Neuronal stem cell (in vitro differentiated cells): ENCODE data around the gene WBP4.

Experiments used
- DNase-seq: peaks from one replicate; pipeline ENCODE4 v3.0.0-alpha.2; 2013; ENCODE audit warnings: low spot score
- H2AFZ ChIP-seq: one replicate; pipeline ENCODE4 v1.6.1; 2013; ENCODE audit warnings: mild to moderate bottlenecking, low read length, inconsistent platforms
- H2AK5ac ChIP-seq: 2 replicates; pipeline ENCODE4 v1.6.1; 2013; ENCODE audit warnings: low read depth, mild to moderate bottlenecking, inconsistent platforms, low read length, moderate library complexity, mixed read lengths
- H2BK120ac ChIP-seq: 2 replicates; pipeline ENCODE4 v1.6.1; 2013; ENCODE audit warnings: low read depth, mild to moderate bottlenecking, inconsistent platforms, low read length, moderate library complexity, mixed read lengths
- H2BK12ac ChIP-seq: one replicate; pipeline ENCODE4 v1.6.1; 2013; ENCODE audit warnings: low read length, inconsistent platforms
- H2BK15ac ChIP-seq: 2 replicates; pipeline ENCODE4 v1.6.1; 2013; ENCODE audit warnings: mild to moderate bottlenecking, low read length, inconsistent platforms, mixed read lengths
- H2BK5ac ChIP-seq: one replicate; pipeline ENCODE4 v1.6.1; 2013; ENCODE audit warnings: inconsistent platforms, mild to moderate bottlenecking, low read length, moderate library complexity
- H3K14ac ChIP-seq: one replicate; pipeline ENCODE4 v1.6.1; 2013; ENCODE audit warnings: low read length, inconsistent platforms
- H3K18ac ChIP-seq: 2 replicates; pipeline ENCODE4 v1.6.1; 2013; ENCODE audit warnings: low read length, inconsistent platforms
- H3K23ac ChIP-seq: 2 replicates; pipeline ENCODE4 v1.6.1; 2013; ENCODE audit warnings: low read depth, mild to moderate bottlenecking, mixed read lengths, low read length, inconsistent platforms; ENCODE audit not compliant: poor library complexity
- H3K27ac ChIP-seq: replicated peaks from 3 replicates; pipeline ENCODE4 v1.5.1; 2013; ENCODE audit warnings: low read length, inconsistent platforms
- H3K27me3 ChIP-seq, 3 experiments: 2 replicates each; pipeline ENCODE4 v1.6.1; 2013; ENCODE audit warnings: low read length in 3 of 3, mild to moderate bottlenecking in 2 of 3, inconsistent platforms in 1 of 3, low read depth in 1 of 3, mixed read lengths in 1 of 3, moderate library complexity in 1 of 3; ENCODE audit not compliant: control insufficient read depth in 3 of 3, insufficient read depth in 3 of 3
- H3K36me3 ChIP-seq, 2 donors: replicated peaks in 1 of 2; 2 replicates each; pipeline ENCODE4 v1.6.1; 2013; ENCODE audit warnings: low read length in 2 of 2; ENCODE audit not compliant: control insufficient read depth in 2 of 2, insufficient read depth in 2 of 2
- H3K4ac ChIP-seq: 2 replicates; pipeline ENCODE4 v1.6.1; 2013; ENCODE audit warnings: inconsistent platforms, mild to moderate bottlenecking, low read length, moderate library complexity
- H3K4me1 ChIP-seq, 2 donors: 1 replicate in 1 of 2; 2 replicates in 1 of 2; pipeline ENCODE4 v1.6.1; 2013; ENCODE audit warnings: low read length in 2 of 2, low read depth in 1 of 2; ENCODE audit not compliant: control insufficient read depth in 2 of 2, insufficient read depth in 1 of 2
- H3K4me2 ChIP-seq: one replicate; pipeline ENCODE4 v1.6.1; 2013; ENCODE audit warnings: mild to moderate bottlenecking, low read length, inconsistent platforms; ENCODE audit not compliant: insufficient read depth, poor library complexity, severe bottlenecking
- H3K4me3 ChIP-seq, 2 donors: 2 replicates each; pipeline ENCODE4 v1.5.1; 2013; ENCODE audit warnings: low read length in 2 of 2, mild to moderate bottlenecking in 2 of 2, inconsistent platforms in 1 of 2, moderate library complexity in 1 of 2
- H3K79me1 ChIP-seq: one replicate; pipeline ENCODE4 v1.6.1; 2013; ENCODE audit warnings: low read depth, mild to moderate bottlenecking, inconsistent platforms, low read length, moderate library complexity
- H3K9ac ChIP-seq: one replicate; pipeline ENCODE4 v1.6.1; 2013; ENCODE audit warnings: mild to moderate bottlenecking, low read depth, low read length, inconsistent platforms; ENCODE audit not compliant: poor library complexity
- H3K9me3 ChIP-seq, 2 donors: replicated peaks in 1 of 2; 2 replicates each; pipeline versions ENCODE3 to v1.6.1; 2013; ENCODE audit warnings: low read length in 2 of 2, mild to moderate bottlenecking in 2 of 2, inconsistent platforms in 1 of 2, low read depth in 1 of 2, mixed read lengths in 1 of 2, moderate library complexity in 1 of 2; ENCODE audit not compliant: control insufficient read depth in 2 of 2, insufficient read depth in 1 of 2
- H4K8ac ChIP-seq: one replicate; pipeline ENCODE4 v1.6.1; 2013; ENCODE audit warnings: low read depth, mild to moderate bottlenecking, inconsistent platforms, low read length, moderate library complexity
- H4K91ac ChIP-seq: one replicate; pipeline ENCODE4 v1.6.1; 2013; ENCODE audit warnings: low read length, low read depth, mild to moderate bottlenecking, inconsistent platforms; ENCODE audit not compliant: poor library complexity
- WGBS, 2 donors: extraction: QIAGEN DNeasy Blood & Tissue Kit; methylation state at CpG; one replicate each; pipeline ENCODE4 v1.1.7; 2013; ENCODE audit warnings: missing lambda C conversion rate in 2 of 2, mixed read lengths in 1 of 2; ENCODE audit not compliant: insufficient read length in 2 of 2, insufficient replicate concordance in 1 of 2; ENCODE audit errors: extremely low coverage in 2 of 2; 5-methylcytosine and 5-hydroxymethylcytosine counted together

WBP4 gene

GRCh38 chr13:41048640-41049039, 12.7 kb upstream of the WBP4 start:
- Histone ChIP-seq H3K18ac (no peak overlapping the region), H2BK5ac (no peak overlapping the region), H3K9me3 (peaks cover 4 to 5% of the 10 kb centered on the region in 2 donors), H3K27ac (no peak overlapping the region), H2AK5ac (no peak overlapping the region), H3K4me1 (no peaks in the 10 kb centered on the region), H3K14ac (no peak overlapping the region), H2BK15ac (no peak overlapping the region), H3K79me1 (no peaks in the 10 kb centered on the region), H3K4me2 (no peak overlapping the region), H3K9ac (no peak overlapping the region), H3K4me3 (no peak overlapping the region), H4K91ac (no peak overlapping the region), H2AFZ (no peak overlapping the region), H2BK120ac (no peak overlapping the region), H2BK12ac (no peak overlapping the region), H3K4ac (no peak overlapping the region), H3K36me3 (peaks cover 0 to 1% of the 10 kb centered on the region in 2 donors), H3K27me3 (no peaks in the 10 kb centered on the region), H3K23ac (no peak overlapping the region), H4K8ac (no peak overlapping the region)
- no peak for DNase-seq
- 100% methylated on average over 2 of the region's 5 CpGs; no CpG with 5 or more reads in 1 of the 2 donors for WGBS, 2 donors

GRCh38 chr13:41049480-41050440, 11.5 kb upstream of the WBP4 start:
- no peak overlapping the region for H2BK5ac ChIP-seq
- peaks cover 0 to 1% of the 10 kb centered on the region in 2 donors for H3K36me3 ChIP-seq
- no peak overlapping the region for H3K9ac ChIP-seq
- H3K4me1 ChIP-seq, result no peaks in the 10 kb centered on the region
- no peak overlapping the region for H2AK5ac ChIP-seq
- H3K4me2 ChIP-seq, result no peak overlapping the region
- no peak overlapping the region for H2AFZ ChIP-seq
- WGBS, 2 donors, result no CpG with 5 or more reads among the region's 4 CpGs
- H2BK120ac ChIP-seq, result no peak overlapping the region
- H3K79me1 ChIP-seq, result no peaks in the 10 kb centered on the region
- no peak overlapping the region for H2BK12ac ChIP-seq
- no peak overlapping the region for H3K27ac ChIP-seq
- no peak overlapping the region for H3K4ac ChIP-seq
- no peak overlapping the region for H4K91ac ChIP-seq
- H3K18ac ChIP-seq, result no peak overlapping the region
- no peak overlapping the region for H3K4me3 ChIP-seq
- no peak overlapping the region for H3K23ac ChIP-seq
- no peaks in the 10 kb centered on the region for H3K27me3 ChIP-seq
- DNase-seq, result no peak
- H3K9me3 ChIP-seq, result peaks cover 4 to 5% of the 10 kb centered on the region in 2 donors
- H4K8ac ChIP-seq, result no peak overlapping the region
- H3K14ac ChIP-seq, result no peak overlapping the region
- no peak overlapping the region for H2BK15ac ChIP-seq

- Histone ChIP-seq H3K27me3 (no peaks in the 10 kb centered on the region), H2AK5ac (no peak overlapping the region), H3K23ac (no peak overlapping the region), H2BK120ac (no peak overlapping the region), H2AFZ (no peak overlapping the region), H2BK5ac (no peak overlapping the region), H3K79me1 (no peaks in the 10 kb centered on the region), H3K9ac (no peak overlapping the region), H3K4me2 (no peak overlapping the region), H3K18ac (no peak overlapping the region), H2BK12ac (no peak overlapping the region), H3K14ac (no peak overlapping the region), H3K4me1 (peaks cover 0 to 1% of the 10 kb centered on the region in 2 donors), H4K91ac (no peak overlapping the region), H3K36me3 (peaks cover 0 to 1% of the 10 kb centered on the region in 2 donors), H2BK15ac (no peak overlapping the region), H3K4me3 (no peak overlapping the region), H3K27ac (no peak overlapping the region), H3K9me3 (peaks cover 4 to 5% of the 10 kb centered on the region in 2 donors), H4K8ac (no peak overlapping the region), H3K4ac (no peak overlapping the region)
- no CpG with 5 or more reads among the region's 3 CpGs for WGBS, 2 donors
- DNase-seq, result no peak
These were observed 8.9 kb upstream of the WBP4 start for GRCh38 chr13:41052441-41052840.

GRCh38 chr13:41053384-41053826, 7.9 kb upstream of the WBP4 start:
- no CpG with 5 or more reads among the region's 2 CpGs for WGBS, 2 donors
- Histone ChIP-seq H2BK120ac (no peak overlapping the region), H2AFZ (no peak overlapping the region), H3K4me3 (no peak overlapping the region), H4K8ac (no peak overlapping the region), H3K23ac (no peak overlapping the region), H2BK12ac (no peak overlapping the region), H3K79me1 (no peaks in the 10 kb centered on the region), H4K91ac (no peak overlapping the region), H3K9ac (no peak overlapping the region), H3K9me3 (peaks cover under 1 to 2% of the 10 kb centered on the region in 2 donors), H3K4ac (no peak overlapping the region), H2AK5ac (no peak overlapping the region), H2BK5ac (no peak overlapping the region), H2BK15ac (no peak overlapping the region), H3K4me2 (no peak overlapping the region), H3K4me1 (peaks cover 0 to 1% of the 10 kb centered on the region in 2 donors), H3K18ac (no peak overlapping the region), H3K14ac (no peak overlapping the region), H3K36me3 (no peaks in the 10 kb centered on the region), H3K27ac (no peak overlapping the region), H3K27me3 (no peaks in the 10 kb centered on the region)
- DNase-seq, result no peak
